Measurements from ENCODE around the gene IRAK2. TPM values are rescaled to one million over a fixed set of nuclear protein-coding genes. Genes with fewer than 3 reads are reported as not detected.
A peak's percentile ranks its signal among the peaks of the same experiment; 100 is the strongest.

The IRAK2 gene
- total and polyA plus RNA-seq, 12 donors, result 2.1 to 8.7 (median 4.9) TPM

DNA sequence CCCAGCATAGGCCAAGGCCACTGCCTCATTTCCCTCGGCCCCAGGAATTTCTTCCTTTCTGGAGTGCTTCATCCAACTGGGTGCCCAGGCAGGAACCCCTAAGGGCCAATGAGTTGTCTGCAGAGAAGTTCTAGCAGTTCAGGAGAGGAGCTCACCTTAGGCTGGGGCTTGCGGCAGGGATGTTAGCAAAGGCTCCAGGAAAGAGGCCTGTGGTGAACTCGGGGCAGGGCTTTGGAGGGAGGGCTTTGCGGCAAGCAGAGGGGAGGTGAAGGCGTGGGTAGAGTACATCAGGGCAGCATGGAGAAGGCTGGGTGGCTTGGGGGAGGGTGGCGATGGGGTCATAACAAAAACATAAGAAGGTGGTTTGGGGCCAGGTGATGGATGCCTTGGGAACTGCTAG is 126.9 kb downstream of the IRAK2 start:
- Histone ChIP-seq H3K27me3 (no peaks in the 10 kb centered on the region), H3K4me3 (no peak overlapping the region), H3K9me3 (replicated peaks in 1 of 3) (no peaks in the 10 kb centered on the region), H3K36me3 (replicated peaks in 1 of 2) (peaks cover 0 to 7% of the 10 kb centered on the region in 2 donors), H3K27ac (no peak overlapping the region), H3K4me1 (replicated peaks in 1 of 2) (peaks cover 0 to 4% of the 10 kb centered on the region in 2 donors)
- intact Hi-C loops (cut with DNase I), result no loop called here
- TF ChIP-seq, protein P1, sequence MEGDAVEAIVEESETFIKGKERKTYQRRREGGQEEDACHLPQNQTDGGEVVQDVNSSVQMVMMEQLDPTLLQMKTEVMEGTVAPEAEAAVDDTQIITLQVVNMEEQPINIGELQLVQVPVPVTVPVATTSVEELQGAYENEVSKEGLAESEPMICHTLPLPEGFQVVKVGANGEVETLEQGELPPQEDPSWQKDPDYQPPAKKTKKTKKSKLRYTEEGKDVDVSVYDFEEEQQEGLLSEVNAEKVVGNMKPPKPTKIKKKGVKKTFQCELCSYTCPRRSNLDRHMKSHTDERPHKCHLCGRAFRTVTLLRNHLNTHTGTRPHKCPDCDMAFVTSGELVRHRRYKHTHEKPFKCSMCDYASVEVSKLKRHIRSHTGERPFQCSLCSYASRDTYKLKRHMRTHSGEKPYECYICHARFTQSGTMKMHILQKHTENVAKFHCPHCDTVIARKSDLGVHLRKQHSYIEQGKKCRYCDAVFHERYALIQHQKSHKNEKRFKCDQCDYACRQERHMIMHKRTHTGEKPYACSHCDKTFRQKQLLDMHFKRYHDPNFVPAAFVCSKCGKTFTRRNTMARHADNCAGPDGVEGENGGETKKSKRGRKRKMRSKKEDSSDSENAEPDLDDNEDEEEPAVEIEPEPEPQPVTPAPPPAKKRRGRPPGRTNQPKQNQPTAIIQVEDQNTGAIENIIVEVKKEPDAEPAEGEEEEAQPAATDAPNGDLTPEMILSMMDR (IDR thresholded peaks at IDR 0.05), result no peak
- TF ChIP-seq POLR2A (IDR thresholded peaks at IDR 0.05), result no peak
- WGBS, 4 donors, result 85 to 93% (median 92%) methylated on average over 6 of the region's 6 CpGs
- DNase-seq, result no peak

DNA sequence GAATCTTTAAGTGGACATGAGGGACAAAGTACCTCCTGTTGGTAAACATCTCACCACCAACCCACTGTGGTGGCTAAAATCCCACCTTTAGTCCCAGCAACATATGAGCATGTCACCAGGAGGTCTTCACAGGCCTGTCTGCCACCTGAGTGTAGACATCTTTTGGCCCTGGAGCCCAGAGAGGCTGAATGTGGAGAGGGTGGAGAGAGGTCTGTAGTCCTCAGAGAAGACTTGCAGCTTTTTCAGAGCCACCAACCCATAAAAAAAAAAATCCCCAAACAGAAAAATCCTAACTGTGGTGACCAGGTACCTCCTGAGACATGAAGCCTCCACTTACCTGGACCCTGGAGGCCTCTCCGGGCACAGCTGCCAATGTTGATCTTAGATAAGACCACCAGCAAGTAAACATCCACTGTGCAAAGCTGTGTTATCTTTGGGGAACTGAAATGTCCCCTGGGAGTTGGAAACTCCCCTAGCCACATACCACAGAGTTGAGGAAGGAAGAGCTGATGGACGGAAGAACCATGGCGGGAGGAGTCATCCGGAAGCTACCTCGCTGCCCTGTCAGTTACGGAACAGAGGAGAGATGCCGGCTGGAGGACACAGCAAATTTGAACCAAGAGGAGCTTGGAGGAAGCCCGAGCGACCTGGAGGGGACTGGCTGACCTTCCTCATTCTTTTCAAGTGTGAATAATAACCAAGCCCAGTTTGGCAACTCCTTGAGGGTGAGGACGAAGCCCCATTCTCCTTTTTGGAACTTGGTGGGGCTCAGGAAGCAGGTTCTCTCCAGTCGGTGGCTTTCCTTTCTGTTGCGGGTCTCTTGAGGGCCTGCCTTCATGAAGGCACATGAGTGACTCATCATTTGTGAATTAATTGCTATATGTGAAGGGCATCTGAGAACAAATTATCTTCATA is 128.0 kb downstream of the IRAK2 start, which contains the start of gene GHRL:
Gene GHRL (minus strand): TSS at position 443 of the 915 bp plus-strand sequence. CDS start 2,767 bp downstream, outside the sequence.
- Histone ChIP-seq H3K4me1 (replicated peaks in 1 of 2) (peaks cover 0 to 4% of the 10 kb centered on the region in 2 donors), H3K36me3 (replicated peaks in 1 of 2) (peaks cover 0 to 7% of the 10 kb centered on the region in 2 donors), H3K27me3 (no peaks in the 10 kb centered on the region), H3K4me3 (no peak within 1 kb of the TSS), H3K9me3 (replicated peaks in 1 of 3) (no peaks in the 10 kb centered on the region), H3K27ac (peak within 1 kb of the TSS in 2 of 5 donors; percentile 38 to 55)
- WGBS, 4 donors, result 55 to 72% (median 64%) methylated on average over 12 of the region's 12 CpGs
- TF ChIP-seq, protein P1 (IDR thresholded peaks at IDR 0.05), result no peak
- no peak for TF ChIP-seq POLR2A (IDR thresholded peaks at IDR 0.05)
- intact Hi-C loops (cut with DNase I), result no loop called here
- DNase-seq, result peak in 1 of 7 donors; percentile 18

Small RNA genes within 50 kb of the gene (small RNA-seq; reads per million reads assigned to genes)
- gene RF02126, result 0 reads per million in 2 donors

Other genes with a start within 250 kb of the IRAK2 start
- 100 to 1,000 TPM in 2 of 9 donors, 10 to 100 TPM in 7; 24.7 to 141 (median 89.8) TPM for gene IL17RC, start 247.8 kb upstream of the IRAK2 start, total RNA-seq
- 100 to 1,000 TPM in 2 of 3 donors, 10 to 100 TPM in 1; 20.5 to 283 (median 208) TPM for gene IL17RC, start 247.8 kb upstream of the IRAK2 start, polyA plus RNA-seq
- gene CRELD1, start 231.1 kb upstream of the IRAK2 start, total RNA-seq, result 10 to 100 TPM; 28.8 to 95.4 (median 45.1) TPM
- 100 to 1,000 TPM in 1 of 3 donors, 10 to 100 TPM in 2; 30.2 to 137 (median 66.3) TPM for gene CRELD1, start 231.1 kb upstream of the IRAK2 start, polyA plus RNA-seq
- gene PRRT3, start 212.5 kb upstream of the IRAK2 start, total RNA-seq, result 1 to 10 TPM in 7 of 9 donors, under 1 TPM in 2; 0.30 to 6.4 (median 3.3) TPM
- 1 to 10 TPM; 2.2 to 2.9 (median 2.5) TPM for gene PRRT3, start 212.5 kb upstream of the IRAK2 start, polyA plus RNA-seq
- 100 to 1,000 TPM in 6 of 9 donors, 10 to 100 TPM in 3; 49.9 to 141 (median 111) TPM for gene EMC3, start 178.1 kb upstream of the IRAK2 start, total RNA-seq
- 100 to 1,000 TPM in 1 of 3 donors, 10 to 100 TPM in 2; 11.3 to 191 (median 37.6) TPM for gene EMC3, start 178.1 kb upstream of the IRAK2 start, polyA plus RNA-seq
- gene FANCD2, start 138.5 kb upstream of the IRAK2 start, total RNA-seq, result 10 to 100 TPM in 1 of 9 donors, 1 to 10 TPM in 6, under 1 TPM in 2; 0.48 to 14.5 (median 2.6) TPM
- gene FANCD2, start 138.5 kb upstream of the IRAK2 start, polyA plus RNA-seq, result 1 to 10 TPM; 1.2 to 3.8 (median 2.5) TPM
- not detected for gene FANCD2OS, start 56.7 kb upstream of the IRAK2 start, total RNA-seq
- not detected for gene FANCD2OS, start 56.7 kb upstream of the IRAK2 start, polyA plus RNA-seq
- gene BRK1, start 49.2 kb upstream of the IRAK2 start, total RNA-seq, result 100 to 1,000 TPM in 6 of 9 donors, 10 to 100 TPM in 3; 41.7 to 161 (median 109) TPM
- 100 to 1,000 TPM in 1 of 3 donors, 10 to 100 TPM in 2; 78.2 to 171 (median 94.1) TPM for gene BRK1, start 49.2 kb upstream of the IRAK2 start, polyA plus RNA-seq
- 10 to 100 TPM; 27.9 to 59.7 (median 43.8) TPM for gene VHL, start 23.1 kb upstream of the IRAK2 start, total RNA-seq
- 10 to 100 TPM; 22.3 to 29.9 (median 28.4) TPM for gene VHL, start 23.1 kb upstream of the IRAK2 start, polyA plus RNA-seq
- 10 to 100 TPM; 10.0 to 34.8 (median 24.2) TPM for gene TATDN2, start 83.5 kb downstream of the IRAK2 start, total RNA-seq
- 10 to 100 TPM; 14.9 to 22.6 (median 16.7) TPM for gene TATDN2, start 83.5 kb downstream of the IRAK2 start, polyA plus RNA-seq
- gene GHRL, start 128.0 kb downstream of the IRAK2 start, total RNA-seq, result under 1 TPM in 3 of 9 donors, not detected in 6; 0.33 to 0.97 (median 0.70) TPM
- gene GHRL, start 128.0 kb downstream of the IRAK2 start, polyA plus RNA-seq, result 1 to 10 TPM in 2 of 3 donors, not detected in 1; 1.1 to 2.2 TPM
- gene SEC13, start 156.2 kb downstream of the IRAK2 start, total RNA-seq, result 100 to 1,000 TPM in 4 of 9 donors, 10 to 100 TPM in 5; 76.2 to 166 (median 98.0) TPM
- gene SEC13, start 156.2 kb downstream of the IRAK2 start, polyA plus RNA-seq, result 100 to 1,000 TPM in 1 of 3 donors, 10 to 100 TPM in 2; 61.0 to 146 (median 70.8) TPM